Neural progenitor cell (in vitro differentiated cells): ENCODE results near the gene MYLK3.

Experiments used
- EZH2phosphoT487 ChIP-seq: fragments of 200-600 bp; sonication (generic); IDR thresholded peaks from 2 replicates; pipeline ENCODE4 v1.6.1; 2017; ENCODE audit warnings: antibody characterized with exemption
- TF ChIP-seq, protein P1 (sequence below): fragments of 200-600 bp; sonication (generic); IDR thresholded peaks from 2 replicates; pipeline ENCODE4 v1.5.1; 2017; ENCODE audit warnings: antibody characterized with exemption, mild to moderate bottlenecking

- TF ChIP-seq, protein P1, sequence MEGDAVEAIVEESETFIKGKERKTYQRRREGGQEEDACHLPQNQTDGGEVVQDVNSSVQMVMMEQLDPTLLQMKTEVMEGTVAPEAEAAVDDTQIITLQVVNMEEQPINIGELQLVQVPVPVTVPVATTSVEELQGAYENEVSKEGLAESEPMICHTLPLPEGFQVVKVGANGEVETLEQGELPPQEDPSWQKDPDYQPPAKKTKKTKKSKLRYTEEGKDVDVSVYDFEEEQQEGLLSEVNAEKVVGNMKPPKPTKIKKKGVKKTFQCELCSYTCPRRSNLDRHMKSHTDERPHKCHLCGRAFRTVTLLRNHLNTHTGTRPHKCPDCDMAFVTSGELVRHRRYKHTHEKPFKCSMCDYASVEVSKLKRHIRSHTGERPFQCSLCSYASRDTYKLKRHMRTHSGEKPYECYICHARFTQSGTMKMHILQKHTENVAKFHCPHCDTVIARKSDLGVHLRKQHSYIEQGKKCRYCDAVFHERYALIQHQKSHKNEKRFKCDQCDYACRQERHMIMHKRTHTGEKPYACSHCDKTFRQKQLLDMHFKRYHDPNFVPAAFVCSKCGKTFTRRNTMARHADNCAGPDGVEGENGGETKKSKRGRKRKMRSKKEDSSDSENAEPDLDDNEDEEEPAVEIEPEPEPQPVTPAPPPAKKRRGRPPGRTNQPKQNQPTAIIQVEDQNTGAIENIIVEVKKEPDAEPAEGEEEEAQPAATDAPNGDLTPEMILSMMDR = no peak
- no peak for TF ChIP-seq EZH2phosphoT487
These were observed 48.7 kb upstream of the MYLK3 start for GRCh38 chr16:46796764-46797269.
